Activated T-cell treated with anti-CD3 and anti-CD28 coated beads for 48 hours (primary cell): ENCODE data around the gene ELK1.
"Not testable (repeated sequence)": the region's sequence is repeated elsewhere in the genome, so short reads cannot be mapped to it uniquely, and the experiment has no call there.

Experiments used
- DNase-seq: peaks from one replicate; pipeline ENCODE4 v3.0.0-alpha.2; 2020; ENCODE audit warnings: low read depth

The ELK1 gene

DNA sequence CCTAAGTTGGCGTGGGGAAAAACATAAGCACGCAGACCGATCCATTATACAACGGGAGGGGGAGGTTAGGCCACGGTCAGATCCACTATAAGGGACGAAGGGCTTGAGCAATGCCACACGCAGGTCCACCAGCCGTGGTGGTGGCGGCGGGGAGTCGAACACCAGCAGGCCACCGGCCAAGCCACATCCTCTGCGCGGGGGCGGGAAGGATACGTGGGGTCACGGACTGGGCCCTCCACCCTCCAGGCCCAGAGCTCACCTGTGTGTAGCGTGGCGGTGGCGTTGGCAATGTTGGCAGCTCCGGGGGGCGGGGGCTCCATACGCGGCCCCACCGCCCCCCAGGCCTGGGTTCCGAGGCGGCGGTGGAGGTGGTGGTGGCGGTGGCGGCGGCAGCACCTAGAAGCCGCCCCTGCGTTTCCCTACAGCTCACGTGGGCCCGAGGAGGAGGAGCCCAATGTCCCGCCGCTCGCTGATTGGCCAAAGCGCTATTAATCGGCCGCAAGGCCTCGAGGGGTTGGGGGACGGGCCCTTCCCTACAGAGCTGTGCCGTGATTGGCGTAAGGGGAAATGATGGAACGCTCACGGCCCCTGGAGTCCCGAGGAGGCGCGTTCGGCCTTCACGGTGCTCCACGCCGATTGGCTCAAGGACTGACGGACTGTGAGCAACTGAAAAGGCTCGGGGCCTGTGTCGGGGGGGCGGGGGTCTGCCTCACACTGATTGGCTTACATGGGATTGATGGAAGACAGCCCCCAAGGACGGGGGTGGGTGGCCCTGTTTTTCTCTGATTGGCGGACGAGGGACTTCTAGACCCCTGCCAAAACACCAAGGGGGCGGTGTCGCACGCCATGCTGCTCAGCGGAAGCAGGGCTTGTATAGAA lies at the start of gene ELK1:
ELK1 (minus strand) TSS at position 400 of the 879 bp plus-strand sequence. CDS start 9,122 bp downstream, outside the sequence.
- DNase-seq = peak; percentile 82

DNA sequence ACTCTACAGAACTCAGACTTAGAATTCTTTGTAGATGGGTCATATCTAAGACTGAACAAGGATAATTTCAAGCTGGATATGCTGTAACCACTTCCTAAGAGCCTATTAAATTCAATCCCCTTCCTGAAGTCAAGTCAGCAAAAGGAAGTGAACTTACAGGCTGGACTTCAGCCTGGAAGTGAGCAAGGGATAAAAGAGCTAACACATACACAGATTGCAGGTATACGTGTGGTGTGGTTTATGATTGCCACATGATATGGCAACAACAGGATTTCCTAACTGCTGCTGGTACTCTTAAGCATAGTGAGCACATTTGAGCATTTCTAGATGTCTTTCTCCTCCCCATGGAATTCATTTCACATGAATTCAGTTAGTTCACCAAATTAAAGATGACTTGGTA lies 46.8 kb upstream of the ELK1 start:
- DNase-seq = no peak

DNA sequence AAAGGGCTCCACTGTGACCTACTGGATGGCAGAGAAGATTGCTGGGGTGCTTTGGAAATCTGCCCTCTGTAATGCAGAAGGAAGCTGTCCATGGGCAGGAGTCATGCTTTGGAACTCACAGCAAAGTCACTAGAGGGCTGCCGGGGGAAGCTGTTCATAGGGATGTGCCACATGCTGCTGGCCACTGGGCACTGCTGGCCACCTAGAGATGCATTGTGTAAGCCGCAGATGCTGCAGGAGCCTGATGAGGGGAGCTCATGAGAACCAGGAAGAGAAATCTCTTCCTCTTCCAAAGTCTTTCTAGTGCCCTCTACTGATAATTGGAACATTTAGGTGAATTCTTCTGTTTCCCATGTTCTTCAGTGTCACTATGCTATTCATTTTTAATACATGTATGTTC lies 39.8 kb upstream of the ELK1 start:
- DNase-seq = no peak

DNA sequence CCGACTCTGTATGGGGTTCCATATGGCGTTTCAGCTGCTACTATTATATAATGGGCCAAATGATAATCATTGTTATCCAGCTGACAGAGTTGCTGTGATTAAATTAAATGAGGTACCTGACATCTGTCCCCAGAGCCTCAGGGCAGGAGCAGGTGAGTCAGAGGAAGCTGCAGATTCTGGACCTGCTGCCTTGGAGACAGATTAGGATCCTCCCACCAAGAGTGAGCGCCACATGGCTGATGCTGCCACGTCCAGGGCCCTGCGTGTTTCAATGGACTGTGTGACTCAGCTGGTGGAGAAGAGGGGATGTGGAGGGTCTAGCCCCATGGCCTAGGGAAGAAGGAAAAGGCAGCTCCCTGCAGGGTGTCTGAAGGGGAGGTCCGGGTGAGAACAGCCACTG lies 36.9 kb upstream of the ELK1 start:
- no peak for DNase-seq

DNA sequence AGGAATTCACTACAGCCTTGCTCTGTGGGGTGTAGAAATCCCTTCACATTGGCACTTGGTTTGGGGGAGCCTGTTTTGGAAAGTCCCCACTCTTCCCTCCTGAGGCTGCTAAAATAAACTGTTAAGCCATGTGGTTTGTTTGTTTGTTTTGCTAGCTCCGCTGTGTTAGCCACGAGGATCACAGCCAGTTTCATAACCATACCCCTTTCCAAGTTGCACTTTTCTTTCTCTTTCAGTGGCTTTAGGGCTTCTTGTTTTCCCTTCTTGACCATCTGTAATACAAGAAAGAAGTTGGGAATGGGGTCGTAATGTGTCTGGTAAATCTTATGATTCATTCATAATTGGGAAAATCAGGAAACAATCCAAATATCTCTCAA lies 33.5 kb upstream of the ELK1 start:
- DNase-seq = no peak

- DNase-seq = no peak
Observed at GRCh38 chrX:47683184-47683828, 32.9 kb upstream of the ELK1 start.

GRCh38 chrX:47675959-47676859 lies 25.8 kb upstream of the ELK1 start:
- not testable (repeated sequence) for DNase-seq

GRCh38 chrX:47674776-47675175 lies 24.4 kb upstream of the ELK1 start:
- no peak for DNase-seq

DNA sequence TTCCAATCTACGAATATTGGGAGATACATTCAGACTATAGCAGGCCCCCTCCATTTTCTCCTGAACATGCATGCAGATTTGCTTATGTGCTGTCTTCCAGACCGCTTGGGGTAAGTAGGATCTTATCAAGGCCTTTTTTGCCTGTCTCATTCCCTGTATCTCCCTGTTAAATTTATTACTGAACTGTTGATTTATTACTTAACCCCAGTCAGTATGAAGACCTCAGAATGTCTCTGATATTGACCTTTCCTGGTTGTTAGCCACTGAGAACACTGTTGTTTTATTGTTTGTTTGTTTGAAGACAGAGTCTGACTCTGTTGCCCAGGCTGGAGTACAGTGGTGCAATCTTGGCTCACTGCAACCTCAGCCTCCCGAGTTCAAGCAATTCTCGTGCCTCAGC lies 15.4 kb upstream of the ELK1 start:
- not testable (repeated sequence) for DNase-seq

DNA sequence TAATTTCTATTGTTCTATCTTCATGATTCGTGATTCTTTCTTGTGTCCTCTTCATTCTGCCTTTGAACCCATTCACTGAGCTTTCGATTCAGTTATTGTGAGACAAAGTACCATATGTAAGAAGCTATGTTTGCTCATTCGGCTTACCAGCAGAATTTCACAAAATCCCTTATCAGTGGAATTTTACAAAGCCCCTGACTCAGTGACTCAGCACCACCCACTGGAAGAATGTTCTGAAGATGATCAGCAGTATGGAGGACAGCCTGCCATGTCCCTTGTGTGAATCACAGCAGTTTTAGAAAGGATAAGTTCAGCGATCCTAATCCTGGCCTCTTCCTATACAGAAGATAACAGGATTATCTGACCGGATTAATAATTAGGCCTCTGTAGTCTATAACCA lies 14.4 kb upstream of the ELK1 start:
- DNase-seq = no peak

DNA sequence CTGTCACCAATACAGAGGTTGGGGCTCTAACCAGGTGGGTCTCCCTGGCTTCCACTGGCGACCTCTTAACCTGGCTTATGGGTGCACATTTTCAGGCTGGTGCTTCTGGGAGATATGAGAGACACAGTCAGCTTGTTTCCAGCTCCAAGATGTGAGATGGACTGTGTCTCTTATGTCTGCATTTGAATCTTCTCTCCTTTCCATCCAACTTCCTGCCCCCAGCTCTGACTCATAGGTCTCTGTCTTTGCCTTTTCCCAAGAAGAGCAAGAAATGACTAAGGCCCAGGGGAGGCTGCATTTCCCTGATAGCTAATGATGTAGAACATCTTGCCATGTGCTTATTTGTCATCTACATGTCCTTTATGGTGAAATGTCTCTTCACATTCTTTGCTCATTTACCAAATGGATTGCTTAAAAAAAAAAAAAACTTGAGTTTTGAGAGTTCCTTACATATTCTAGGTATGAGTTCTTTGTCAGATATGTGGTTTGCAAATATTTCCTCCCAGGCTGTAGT lies 11.8 kb upstream of the ELK1 start:
- peak; percentile 42 for DNase-seq

- no peak for DNase-seq
Observed at GRCh38 chrX:47661539-47661938, 11.2 kb upstream of the ELK1 start.

DNA sequence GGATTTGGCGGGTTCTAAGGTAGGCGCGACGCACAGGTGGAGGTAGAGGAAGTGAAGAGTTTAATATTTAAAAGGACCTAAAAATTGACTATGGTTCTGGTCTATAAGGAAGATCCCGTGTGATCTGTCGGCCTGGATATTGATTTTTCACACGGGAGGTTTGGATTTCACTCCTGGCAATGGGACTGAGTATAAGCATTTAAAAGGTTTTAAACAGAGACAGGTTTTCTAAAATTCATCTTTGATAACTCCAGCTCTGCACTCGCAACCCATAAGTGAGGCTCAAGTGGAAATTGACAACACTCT lies 9.0 kb upstream of the ELK1 start:
- no peak for DNase-seq

GRCh38 chrX:47658684-47659420 lies 8.5 kb upstream of the ELK1 start, which contains the start of gene UXT:
Gene UXT, minus strand, starts transcription at chrX:47659180. Its CDS starts 253 bp downstream, at chrX:47658927.
- DNase-seq = peak; percentile 86

DNA sequence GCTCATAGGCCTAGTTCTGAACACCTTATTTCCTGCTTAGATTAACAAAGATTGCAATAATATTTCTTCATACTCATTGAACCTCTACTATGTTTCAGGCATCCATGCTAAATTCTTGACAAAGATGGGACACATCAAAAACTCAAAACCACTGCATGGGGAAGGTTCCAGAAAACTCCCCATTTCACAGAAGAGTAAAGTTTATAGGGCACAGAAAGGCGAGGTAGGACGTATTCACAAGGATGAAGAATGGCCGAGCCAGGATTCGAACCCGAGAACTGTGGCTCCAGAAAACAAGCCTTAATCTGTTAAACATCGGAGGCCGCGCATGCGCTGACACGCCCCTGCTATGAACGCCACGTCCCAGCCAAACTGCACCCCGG lies 7.9 kb upstream of the ELK1 start:
- no peak for DNase-seq

DNA sequence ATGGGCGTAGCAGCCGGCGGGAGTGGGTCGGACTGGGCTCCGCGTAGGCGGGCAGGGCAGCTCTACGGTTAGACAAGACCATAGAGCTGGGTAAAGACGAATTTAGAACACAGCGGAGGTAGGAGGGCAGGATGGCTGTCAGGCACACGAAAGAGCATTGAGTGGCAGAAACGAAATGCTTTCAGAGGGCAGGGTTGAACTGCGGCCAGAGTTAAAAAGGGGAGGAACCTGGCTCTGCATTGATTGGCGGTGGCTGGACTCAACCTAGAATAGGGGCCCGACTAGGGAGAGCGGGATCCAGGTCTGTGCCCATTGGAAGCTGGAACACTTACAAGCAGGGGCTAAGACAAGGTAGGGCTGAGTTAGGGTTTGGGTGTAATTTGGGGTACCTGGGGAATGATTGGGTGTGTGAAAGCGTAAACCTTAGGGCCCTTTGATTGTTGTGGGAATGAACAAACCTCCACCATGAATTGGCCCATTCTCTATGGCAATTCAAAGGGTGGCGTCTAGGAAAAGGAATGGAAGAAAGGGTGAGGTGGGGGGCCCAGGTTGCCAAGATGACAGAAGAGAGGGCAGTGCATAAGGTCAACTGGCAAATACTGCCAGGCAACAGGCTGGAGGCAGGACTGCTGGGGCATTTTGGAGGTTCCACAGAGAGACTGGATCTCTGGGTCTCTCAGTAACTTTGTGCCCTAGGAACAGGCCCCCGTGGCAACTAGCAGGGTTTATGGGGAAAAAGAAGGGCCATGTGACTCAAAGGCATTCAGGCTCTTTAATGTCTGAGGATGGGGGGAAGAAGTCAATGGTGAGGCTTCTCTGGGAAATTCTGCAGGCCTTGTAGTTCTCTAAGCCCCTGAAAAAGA lies 911 bp upstream of the ELK1 start:
- no peak for DNase-seq

GRCh38 chrX:47649781-47650163 lies 591 bp downstream of the ELK1 start:
- DNase-seq = no peak

- no peak for DNase-seq
Observed at GRCh38 chrX:47649271-47649670, 1.1 kb downstream of the ELK1 start.

GRCh38 chrX:47648376-47648775 lies 2.0 kb downstream of the ELK1 start:
- no peak for DNase-seq

GRCh38 chrX:47646636-47647035 lies 3.7 kb downstream of the ELK1 start:
- DNase-seq = no peak

- DNase-seq = no peak
Observed at GRCh38 chrX:47645530-47645929, 4.8 kb downstream of the ELK1 start.
